Measurements from ENCODE around the gene TRAF2.

Gene TRAF2

GRCh38 chr9:136965771-136966484, 79.6 kb downstream of the TRAF2 start:
- no peak for DNase-seq

- no peak for DNase-seq
Measured at GRCh38 chr9:136968333-136969127, 82.2 kb downstream of the TRAF2 start.

GRCh38 chr9:136969150-136969549, 82.8 kb downstream of the TRAF2 start:
- DNase-seq, result no peak

DNA sequence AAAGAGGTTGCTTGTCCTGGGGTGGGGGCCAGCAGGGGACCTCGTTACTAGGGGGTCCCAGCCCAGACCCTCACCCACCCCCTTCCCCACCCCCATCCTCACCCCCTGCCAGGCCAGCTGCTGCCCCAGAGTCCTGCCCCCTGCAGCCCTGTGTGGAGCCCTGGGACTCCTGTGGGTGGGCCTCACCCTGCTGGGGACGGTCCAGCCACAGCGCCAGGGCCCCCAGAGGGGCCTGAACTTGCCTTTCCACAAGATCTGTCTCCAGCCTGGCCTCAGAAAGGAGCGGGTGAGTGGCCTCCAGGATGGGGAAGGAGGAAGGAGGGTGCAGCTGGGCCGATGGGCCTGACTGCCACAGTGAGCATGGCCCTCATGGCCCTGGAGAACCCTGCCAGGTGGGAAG, 83.5 kb downstream of the TRAF2 start:
- DNase-seq, result no peak

DNA sequence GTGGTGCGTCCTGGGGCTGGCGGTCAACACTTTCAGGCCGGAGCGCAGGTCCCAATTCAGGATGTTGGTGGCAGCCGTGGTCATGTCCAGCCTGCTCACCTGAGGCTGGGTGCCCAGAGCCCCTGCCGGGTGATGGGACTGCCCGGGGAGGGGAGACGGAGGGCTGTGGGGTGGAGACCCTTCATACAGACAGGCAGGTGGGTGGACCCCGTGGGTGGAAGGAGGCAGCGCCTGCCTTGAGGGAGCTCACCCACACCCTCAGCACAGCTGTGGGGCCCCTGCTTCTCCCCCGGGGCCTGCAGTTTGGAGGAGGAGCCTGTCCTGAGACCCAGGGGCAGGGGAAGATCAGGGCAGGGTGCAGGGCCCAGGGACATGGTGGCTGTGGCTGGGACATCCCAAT, 84.0 kb downstream of the TRAF2 start:
- DNase-seq, result no peak

DNA sequence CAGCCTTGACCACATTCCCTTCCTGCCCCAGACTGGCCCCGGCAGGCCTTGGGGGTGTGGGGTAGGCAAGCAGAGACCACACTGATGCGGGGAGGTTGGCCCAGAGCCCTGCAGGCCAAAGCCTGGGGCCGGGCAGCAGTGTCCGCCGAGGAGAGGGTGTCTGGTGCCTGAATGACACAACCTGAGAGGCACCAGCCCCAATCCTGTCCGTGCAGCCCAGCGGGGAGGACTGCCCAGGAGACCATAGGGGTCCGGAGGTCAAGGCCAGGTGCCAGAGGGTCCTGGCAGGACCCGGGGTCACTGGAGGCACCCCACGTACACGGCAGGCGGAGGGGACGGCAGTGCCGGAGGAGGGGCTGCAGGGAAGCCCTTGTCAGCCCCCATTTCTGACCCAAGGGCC, 85.4 kb downstream of the TRAF2 start:
- DNase-seq, result no peak

- DNase-seq, result no peak
Measured at GRCh38 chr9:136972335-136972734, 86.0 kb downstream of the TRAF2 start.

DNA sequence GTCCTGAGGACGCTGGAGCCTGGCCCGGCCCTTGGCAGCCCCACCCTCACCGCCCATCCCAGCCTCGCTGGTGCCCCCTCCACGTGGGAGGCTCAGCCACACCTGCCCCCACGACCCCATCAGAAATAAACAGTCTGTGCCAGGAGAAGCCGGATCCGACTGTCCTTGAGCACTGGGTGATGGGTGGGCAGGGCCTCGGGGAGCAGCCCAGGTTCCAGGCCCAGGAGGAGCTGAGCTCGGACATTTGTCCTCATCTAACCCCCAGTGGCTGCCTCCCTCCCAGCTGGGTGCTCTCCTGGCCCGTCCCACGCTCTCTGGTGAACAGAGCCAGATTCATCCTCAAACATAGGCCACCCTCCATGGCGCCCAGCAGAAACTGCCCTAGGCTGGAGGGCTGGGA, 86.4 kb downstream of the TRAF2 start:
- no peak for DNase-seq

- no peak for DNase-seq
Measured at GRCh38 chr9:136973618-136974617, 87.6 kb downstream of the TRAF2 start.

GRCh38 chr9:136974817-136975535, 88.7 kb downstream of the TRAF2 start:
- DNase-seq, result no peak

DNA sequence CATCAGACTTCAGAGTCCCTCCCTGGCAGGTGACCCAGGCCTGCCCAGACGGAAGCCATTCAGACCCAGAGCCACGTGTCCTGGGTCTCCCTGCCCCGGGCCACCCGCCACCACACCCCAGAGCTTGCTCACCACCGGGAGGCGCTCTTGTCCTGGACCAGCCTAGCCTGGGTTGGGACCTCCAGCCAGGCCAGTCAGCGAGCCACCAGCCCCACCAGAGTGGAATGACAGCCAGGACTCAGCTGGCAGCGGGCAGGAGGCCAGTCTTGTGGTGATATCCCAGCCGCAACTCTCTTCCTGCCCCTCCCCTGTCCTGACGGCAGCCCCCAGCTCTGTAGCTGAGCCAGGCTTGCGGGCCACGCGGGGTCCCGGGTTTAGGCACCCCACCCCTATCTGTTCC, 89.3 kb downstream of the TRAF2 start:
- no peak for DNase-seq
